Measurements from ENCODE around the gene PRM2.

Gene PRM2

GRCh38 chr16:11272484-11272883, 3.8 kb downstream of the PRM2 start:
- no peak for TF ChIP-seq CTCF (conservative IDR thresholded peaks at IDR 0.05)
- H3K27ac ChIP-seq = no peak overlapping the region

- TF ChIP-seq CTCF (conservative IDR thresholded peaks at IDR 0.05) = no peak
- no peak overlapping the region for H3K27ac ChIP-seq
Observed at GRCh38 chr16:11271610-11272009, 4.7 kb downstream of the PRM2 start.

DNA sequence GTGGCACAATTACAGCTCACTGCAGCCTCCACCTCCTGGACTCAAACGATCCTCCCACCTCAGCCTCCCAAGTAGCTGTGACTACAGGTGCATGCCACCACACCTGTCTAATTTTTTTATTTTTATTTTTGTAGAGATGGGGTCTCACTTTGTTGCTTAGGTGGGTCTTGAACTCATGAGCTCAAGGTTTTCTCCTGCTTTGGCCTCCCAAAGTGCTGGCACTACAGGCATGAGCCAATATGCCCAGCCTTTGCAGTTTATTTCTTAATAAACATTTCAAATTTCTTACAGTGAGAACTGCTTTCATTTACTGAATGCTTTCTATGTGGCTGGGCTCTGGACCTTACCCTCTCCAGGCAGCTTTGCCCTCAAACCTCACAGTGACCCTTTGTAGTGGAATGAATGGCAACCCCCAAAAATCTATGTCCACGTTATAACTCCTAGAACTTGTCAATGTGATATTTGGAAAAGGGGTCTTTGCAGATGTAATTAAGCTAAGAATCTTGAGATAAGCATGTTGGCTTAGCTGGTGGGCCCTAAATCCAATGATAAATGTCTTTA, 5.6 kb downstream of the PRM2 start:
- H3K27ac ChIP-seq = no peak overlapping the region
- no peak for TF ChIP-seq CTCF (conservative IDR thresholded peaks at IDR 0.05)

DNA sequence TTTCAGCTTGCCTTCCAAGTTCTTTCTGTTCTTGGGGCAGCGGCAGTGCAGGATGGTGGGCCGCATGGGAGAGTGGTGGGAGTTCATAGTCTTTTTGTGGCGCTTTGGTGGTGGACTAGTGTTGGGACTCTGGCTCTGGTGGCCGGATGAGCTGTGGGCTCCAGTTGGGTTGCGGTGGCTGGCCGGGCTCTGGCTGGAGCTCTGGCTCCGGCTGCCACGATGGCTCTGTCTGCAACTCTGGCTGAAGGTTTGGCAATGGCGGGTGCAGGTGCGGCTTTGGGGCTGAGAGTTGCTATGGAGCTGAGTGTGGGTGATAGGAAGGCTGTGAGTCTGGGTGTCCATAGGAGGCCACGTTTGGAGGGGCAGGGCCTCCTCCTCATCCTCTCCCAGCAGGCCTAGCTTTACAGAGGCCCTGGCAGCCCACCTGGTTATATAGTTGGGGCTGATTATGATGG, 7.3 kb downstream of the PRM2 start, which contains the start of gene TNP2:
Gene TNP2, minus strand, starts transcription at position 405 of the 455 bp plus-strand sequence. Its CDS starts 63 bp downstream, at position 342.
- no peak for TF ChIP-seq CTCF (conservative IDR thresholded peaks at IDR 0.05)
- no peak within 1 kb of the TSS for H3K27ac ChIP-seq

DNA sequence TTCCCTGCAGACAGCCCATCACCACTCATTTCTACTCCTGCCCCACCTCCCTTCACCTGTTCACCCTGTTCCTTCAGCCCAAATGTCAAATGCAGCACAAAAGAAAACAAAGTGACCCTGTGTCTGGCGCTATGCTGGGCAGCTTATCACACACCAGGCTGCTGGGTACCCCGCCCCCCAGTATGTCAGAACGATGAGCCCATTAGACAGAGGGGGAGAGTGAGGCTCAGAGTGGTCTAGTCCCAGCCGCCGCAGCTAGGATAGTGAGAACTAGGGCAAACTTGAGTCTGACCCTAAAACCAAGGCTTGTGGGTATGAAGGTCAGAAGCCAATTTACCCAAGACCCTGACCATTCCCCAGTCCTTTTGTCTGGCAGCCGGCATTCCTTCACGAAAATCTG, 11.2 kb downstream of the PRM2 start:
- no peak overlapping the region for H3K27ac ChIP-seq
- no peak for TF ChIP-seq CTCF (conservative IDR thresholded peaks at IDR 0.05)

- no peak overlapping the region for H3K27ac ChIP-seq
Observed at GRCh38 chr16:11264155-11264832, 12.0 kb downstream of the PRM2 start.

DNA sequence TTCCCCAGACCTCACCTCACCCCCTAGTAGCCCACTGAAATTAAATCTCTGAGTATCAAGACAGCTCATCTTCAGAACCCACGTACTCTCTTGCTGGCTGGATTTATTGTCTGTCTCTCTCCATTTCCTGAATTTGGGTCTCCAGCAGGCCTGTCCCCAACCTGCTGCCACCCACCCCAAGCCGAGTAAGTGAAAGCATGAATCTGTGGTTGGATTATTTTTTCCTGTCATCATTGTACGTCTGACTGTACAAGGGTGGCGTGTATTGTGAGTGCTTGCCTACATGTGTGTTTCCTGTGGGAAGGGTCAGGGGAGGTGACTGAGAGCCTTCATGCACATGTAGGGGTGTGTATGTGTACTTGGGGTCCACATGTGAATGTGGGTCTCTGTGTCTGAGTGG, 12.5 kb downstream of the PRM2 start:
- no peak overlapping the region for H3K27ac ChIP-seq
- no peak for TF ChIP-seq CTCF (conservative IDR thresholded peaks at IDR 0.05)

More at GRCh38 chr16:11264155-11264832, 12.0 kb downstream of the PRM2 start:
- TF ChIP-seq CTCF (conservative IDR thresholded peaks at IDR 0.05) = no peak

Data from VCaP (cell line).